ENCODE results near the gene PAQR8.

Gene PAQR8

GRCh38 chr6:52345311-52345710, 16.6 kb upstream of the PAQR8 start:
- DNase-seq (ENCODE audit: low read depth), result no peak
- TF ChIP-seq CTCF (IDR thresholded peaks at IDR 0.05; ENCODE audit: insufficient read depth, low read depth, low read length, missing control alignments), result no peak
- no peak overlapping the region for H3K4me3 ChIP-seq (ENCODE audit: low read depth, low read length)

- no peak overlapping the region for H3K4me3 ChIP-seq (ENCODE audit: low read depth, low read length)
- no peak for DNase-seq (ENCODE audit: low read depth)
- no peak for TF ChIP-seq CTCF (IDR thresholded peaks at IDR 0.05; ENCODE audit: insufficient read depth, low read depth, low read length, missing control alignments)
These were observed 15.4 kb upstream of the PAQR8 start for GRCh38 chr6:52346503-52346902.

- TF ChIP-seq CTCF (IDR thresholded peaks at IDR 0.05; ENCODE audit: insufficient read depth, low read depth, low read length, missing control alignments), result no peak
- DNase-seq (ENCODE audit: low read depth), result no peak
- no peak overlapping the region for H3K4me3 ChIP-seq (ENCODE audit: low read depth, low read length)
These were observed 14.1 kb upstream of the PAQR8 start for GRCh38 chr6:52347818-52348217.

- no peak for TF ChIP-seq CTCF (IDR thresholded peaks at IDR 0.05; ENCODE audit: insufficient read depth, low read depth, low read length, missing control alignments)
- H3K4me3 ChIP-seq (ENCODE audit: low read depth, low read length), result no peak overlapping the region
- no peak for DNase-seq (ENCODE audit: low read depth)
These were observed 10.1 kb upstream of the PAQR8 start for GRCh38 chr6:52351879-52352238.

- DNase-seq (ENCODE audit: low read depth), result peak; percentile 88
- no peak overlapping the region for H3K4me3 ChIP-seq (ENCODE audit: low read depth, low read length)
These were observed 9.5 kb upstream of the PAQR8 start for GRCh38 chr6:52352239-52353018.

GRCh38 chr6:52356017-52356416, 5.9 kb upstream of the PAQR8 start:
- no peak for TF ChIP-seq CTCF (IDR thresholded peaks at IDR 0.05; ENCODE audit: insufficient read depth, low read depth, low read length, missing control alignments)

More at GRCh38 chr6:52352239-52353018, 9.5 kb upstream of the PAQR8 start:
- no peak for TF ChIP-seq CTCF (IDR thresholded peaks at IDR 0.05; ENCODE audit: insufficient read depth, low read depth, low read length, missing control alignments)

GRCh38 chr6:52359403-52359802, 2.5 kb upstream of the PAQR8 start:
- DNase-seq (ENCODE audit: low read depth), result no peak
- no peak for TF ChIP-seq CTCF (IDR thresholded peaks at IDR 0.05; ENCODE audit: insufficient read depth, low read depth, low read length, missing control alignments)
- H3K4me3 ChIP-seq (ENCODE audit: low read depth, low read length), result no peak overlapping the region

More at GRCh38 chr6:52356017-52356416, 5.9 kb upstream of the PAQR8 start:
- no peak for DNase-seq (ENCODE audit: low read depth)
- H3K4me3 ChIP-seq (ENCODE audit: low read depth, low read length), result no peak overlapping the region

All from GM12865 (cell line).